GM12878 (cell line): Measurements from ENCODE around the gene C20orf144. TPM values are rescaled to one million over a fixed set of nuclear protein-coding genes. Genes with fewer than 3 reads are reported as not detected.

Experiments
- ATAC-seq: fragments of 200-7000 bp; cut with Tn5 transposase; 3 replicates; pipeline ENCODE4 v1.9.1; 2020; ENCODE audit warnings: mild to moderate bottlenecking, moderate library complexity
- BruUV-seq: library from RNA; stranded (reverse); fragments of 400-500 nt; replicated peaks from 2 replicates; lab custom pipeline; 2021; lab: Mats Ljungman, UMichigan
- CTCF ChIA-PET: fragments of 300-600 bp; sonication (Branson Sonifier 250); formaldehyde crosslinking; extraction: SDS; loops from one replicate; lab custom pipeline; 2021; ENCODE audit warnings: inconsistent platforms; lab: Yijun Ruan, JAX
- POLR2A ChIA-PET: fragments of 350-600 bp; formaldehyde crosslinking; extraction: SDS; loops from one replicate; lab custom pipeline; 2021; ENCODE audit warnings: inconsistent platforms; lab: Charles Lee
- RAD21 ChIA-PET: fragments of 300-600 bp; sonication (Branson Sonifier 250); formaldehyde crosslinking; loops from one replicate; lab custom pipeline; 2023; ENCODE audit warnings: antibody characterized with exemption; ENCODE audit not compliant: unreplicated experiment; lab: Charles Lee
- SMC1A ChIA-PET: fragments of 300-600 bp; sonication (Branson Sonifier 250); formaldehyde crosslinking; loops from one replicate; lab custom pipeline; 2023; ENCODE audit not compliant: unreplicated experiment, uncharacterized antibody; lab: Charles Lee
- DNase-seq: peaks from one replicate; pipeline ENCODE4 v3.0.0-alpha.2; 2011; ENCODE audit warnings: low read depth, low spot score
- FAIRE-seq: peaks from 3 replicates; lab custom pipeline; 2011; peaks lifted over from hg19 to GRCh38; lab: Jason Lieb, UNC
- H2AFZ ChIP-seq: 2 replicates; pipeline ENCODE4 v1.6.0; 2011; ENCODE audit warnings: low read depth, low read length, control low read depth; ENCODE audit not compliant: control insufficient read depth
- H3K27ac ChIP-seq: 2 replicates; pipeline ENCODE4 v1.5.1; 2011; ENCODE audit warnings: control low read depth; ENCODE audit not compliant: control insufficient read depth, insufficient read depth
- H3K27me3 ChIP-seq, 2 experiments: replicated peaks in 1 of 2; 2 replicates each; pipeline versions ENCODE4 v1.6.0 to v1.6.1; 2011; ENCODE audit warnings: low read length in 1 of 2; ENCODE audit not compliant: control insufficient read depth in 2 of 2, insufficient read depth in 2 of 2
- H3K36me3 ChIP-seq, 2 experiments: 2 replicates each; pipeline ENCODE4 v1.5.1; 2011; ENCODE audit warnings: low read length in 1 of 2; ENCODE audit not compliant: control insufficient read depth in 2 of 2, insufficient read depth in 2 of 2
- H3K4me1 ChIP-seq: 2 replicates; pipeline ENCODE4 v1.6.1; 2011; ENCODE audit warnings: mild to moderate bottlenecking, low read length, moderate library complexity, mixed read lengths; ENCODE audit not compliant: control insufficient read depth, insufficient read depth
- H3K4me2 ChIP-seq: 2 replicates; pipeline ENCODE4 v1.6.0; 2011; ENCODE audit warnings: control low read depth; ENCODE audit not compliant: control insufficient read depth, insufficient read depth
- H3K4me3 ChIP-seq: fragments of 200-600 bp; sonication (generic); 2 replicates; pipeline ENCODE4 v1.5.1; 2016
- H3K79me2 ChIP-seq: 2 replicates; pipeline ENCODE4 v1.6.0; 2011; ENCODE audit warnings: low read length; ENCODE audit not compliant: control insufficient read depth, insufficient read depth
- H3K9ac ChIP-seq: 2 replicates; pipeline ENCODE4 v1.8.0; 2011; ENCODE audit warnings: low read length, control low read depth, mixed read lengths; ENCODE audit not compliant: control insufficient read depth, insufficient read depth
- H3K9me3 ChIP-seq: replicated peaks from 3 replicates; pipeline ENCODE4 v1.5.1; 2011; ENCODE audit warnings: mild to moderate bottlenecking, low read length; ENCODE audit not compliant: control insufficient read depth, insufficient read depth
- H4K20me1 ChIP-seq: 2 replicates; pipeline ENCODE4 v1.6.0; 2011; ENCODE audit not compliant: control insufficient read depth, insufficient read depth
- BCL11A ChIP-seq: IDR thresholded peaks from 2 replicates; pipeline ENCODE4 v1.6.1; 2011; ENCODE audit warnings: low read depth, low read length
- BCLAF1 ChIP-seq: fragments of 450-650 bp; IDR thresholded peaks from 2 replicates; pipeline ENCODE4 v1.6.1; 2017; ENCODE audit warnings: antibody characterized with exemption, mild to moderate bottlenecking, moderate library complexity
- CBX5 ChIP-seq: sonication (generic); IDR thresholded peaks from 2 replicates; pipeline ENCODE4 v1.6.1; 2016; ENCODE audit warnings: low read depth, moderate library complexity, mild to moderate bottlenecking, inconsistent platforms
- CEBPB ChIP-seq, 2 experiments: fragments of 150-350 bp in 1 of 2; IDR thresholded peaks; 2 replicates each; pipeline ENCODE4 v1.6.1; 2012 to 2014; ENCODE audit warnings: low read depth in 2 of 2, low read length in 2 of 2, borderline replicate concordance in 1 of 2, inconsistent platforms in 1 of 2
- ESRRA ChIP-seq: IDR thresholded peaks from 2 replicates; pipeline ENCODE4 v1.6.1; 2012; ENCODE audit warnings: mild to moderate bottlenecking, low read length, improper control_type of control experiment
- ETV6 ChIP-seq, 2 experiments: fragments of 450-650 bp in 1 of 2; IDR thresholded peaks in 1 of 2; conservative IDR thresholded peaks in 1 of 2; 2 replicates each; pipeline ENCODE4 v1.6.1; 2014; ENCODE audit warnings: antibody characterized with exemption in 1 of 2, borderline replicate concordance in 1 of 2, low read depth in 1 of 2, mild to moderate bottlenecking in 1 of 2, moderate library complexity in 1 of 2
- IKZF1 ChIP-seq: fragments of 450-650 bp; conservative IDR thresholded peaks from 2 replicates; pipeline ENCODE4 v1.6.1; 2017; ENCODE audit warnings: antibody characterized with exemption, mild to moderate bottlenecking
- MTA3 ChIP-seq: IDR thresholded peaks from 2 replicates; pipeline ENCODE4 v1.6.1; 2012; ENCODE audit warnings: low read length, inconsistent platforms, borderline replicate concordance
- MYB ChIP-seq: fragments of 150-350 bp; IDR thresholded peaks from 2 replicates; pipeline ENCODE4 v1.6.1; 2014; ENCODE audit warnings: mild to moderate bottlenecking, low read depth, low read length, borderline replicate concordance
- NFYA ChIP-seq: IDR thresholded peaks from 2 replicates; pipeline ENCODE4 v1.6.1; 2011; ENCODE audit warnings: low read depth, mild to moderate bottlenecking, low read length, improper control_type of control experiment, borderline replicate concordance
- RELB ChIP-seq: fragments of 450-650 bp; IDR thresholded peaks from 2 replicates; pipeline ENCODE4 v1.6.1; 2017; ENCODE audit warnings: low read depth, mild to moderate bottlenecking, moderate library complexity
- SKIL ChIP-seq: fragments of 450-650 bp; IDR thresholded peaks from 2 replicates; pipeline ENCODE4 v1.6.1; 2017; ENCODE audit warnings: mild to moderate bottlenecking, low read depth, inconsistent platforms; ENCODE audit not compliant: poor library complexity, severe bottlenecking
- TARDBP ChIP-seq: IDR thresholded peaks from 2 replicates; pipeline ENCODE4 v1.6.1; 2016; ENCODE audit warnings: borderline replicate concordance
- TCF7 ChIP-seq: IDR thresholded peaks from 2 replicates; pipeline ENCODE4 v1.6.1; 2014; ENCODE audit warnings: antibody characterized with exemption, borderline replicate concordance
- WGBS: methylation state at CpG from one replicate; pipeline ENCODE4 v1.1.6; 2016; ENCODE audit warnings: low lambda C conversion rate; ENCODE audit not compliant: insufficient replicate concordance, insufficient coverage; ENCODE audit errors: missing lambda C conversion rate; 5-methylcytosine and 5-hydroxymethylcytosine counted together
- in situ Hi-C: fragments of 300-500 bp; cut with MboI; formaldehyde crosslinking; loops from 9 replicates; pipeline ENCODE4 v1.14.3; 2018; ENCODE audit warnings: mixed read lengths
- intact Hi-C: fragments of 100-400 bp; cut with micrococcal nuclease; formaldehyde crosslinking; loops from one replicate; pipeline ENCODE4 v1.14.2; 2022; ENCODE audit not compliant: unreplicated experiment
- polyA plus RNA-seq, 11 experiments: library from polyadenylated mRNA; depleted of rRNA in 4 of 11; unstranded in 6 of 11; stranded (reverse) in 5 of 11; fragments of >200 nt; fragmentation: Nextera tagmentation in 4 of 11; fragmentation: Illumina TruSeq in 1 of 11; extraction: Ambion mirVana in 4 of 11; extraction: Trizol in 1 of 11; gene quantifications; 1 replicate in 1 of 11; 2 replicates in 10 of 11; pipeline versions ENCODE4 v1.2.1 to v1.2.3, GENCODE V29; 2011 to 2016; ENCODE audit warnings: inconsistent platforms in 2 of 11, missing spikeins in 2 of 11, low read depth in 1 of 11
- total RNA-seq, 4 experiments: library from RNA; depleted of rRNA in 3 of 4; stranded (reverse); fragments of >200 nt in 3 of 4; fragmentation: Illumina TruSeq in 1 of 4; extraction: Trizol in 1 of 4; gene quantifications; 2 replicates each; pipeline versions ENCODE4 v1.2.1 to v1.2.3, GENCODE V29; 2013 to 2021

Gene C20orf144
- total and polyA plus RNA-seq, 10 of the 15 experiments (the other 5 are each of a cell fraction or from before 2014, with no cell fraction given): 0.04 to 0.62 (median 0.23) TPM; not detected in 2

GRCh38 chr20:33640287-33640686 lies 21.8 kb upstream of the C20orf144 start (continued):
- TF ChIP-seq MYB (no peak), MTA3 (no peak), IKZF1 (no peak), BCLAF1 (no peak)

GRCh38 chr20:33644313-33645071 lies 17.6 kb upstream of the C20orf144 start:
- no TSS peak for BruUV-seq
- no peak for TF ChIP-seq CEBPB (IDR thresholded peaks at IDR 0.05; ENCODE audit: borderline replicate concordance in 1 of 2, low read depth in 2 of 2, low read length in 2 of 2)
- TF ChIP-seq TCF7: no peak
- TF ChIP-seq RELB: no peak
- TF ChIP-seq BCL11A: no peak
- no peak for TF ChIP-seq NFYA
- TF ChIP-seq TARDBP: no peak
- no peak for TF ChIP-seq ETV6 (conservative IDR thresholded peaks at IDR 0.05 in 1 of 2, IDR thresholded peaks at IDR 0.05 in 1 of 2; ENCODE audit: borderline replicate concordance in 1 of 2, low read depth in 1 of 2)
- TF ChIP-seq ESRRA: no peak
- no peak for TF ChIP-seq CBX5
- TF ChIP-seq SKIL: no peak

More at GRCh38 chr20:33644313-33645071, 17.6 kb upstream of the C20orf144 start:
- Histone ChIP-seq H2AFZ (no peak overlapping the region), H3K4me2 (no peak overlapping the region), H3K27ac (no peak overlapping the region), H3K9ac (no peak overlapping the region), H3K4me1 (peaks cover 18% of the 10 kb centered on the region), H3K9me3 (no peaks in the 10 kb centered on the region), H3K36me3 (peaks cover 4 to 5% of the 10 kb centered on the region in 2 experiments; a peak in 3 of 4 replicates), H3K79me2 (no peaks in the 10 kb centered on the region), H3K4me3 (no peak overlapping the region), H3K27me3 (no peaks in the 10 kb centered on the region), H4K20me1 (peaks cover 4% of the 10 kb centered on the region; the same call in 1 of the 2 replicates)
- ChIA-PET POLR2A (no interaction called here), RAD21 (interaction anchor here (0.6 kb wide), 1 partner anchor 44 kb away, joined by 4 read pairs; no protein-coding TSS in a partner anchor), CTCF (no interaction called here), SMC1A (no interaction called here)
- FAIRE-seq (no peak), ATAC-seq (no peak), DNase-seq (no peak)
- 92% methylated on average over 27 of the region's 28 CpGs for WGBS
- intact Hi-C loops: no loop called here
- in situ Hi-C loops: no loop called here
